HepG2 (cell line): ENCODE data around the gene PRDM7. TPM values are rescaled to one million over a fixed set of nuclear protein-coding genes. Genes with fewer than 3 reads are reported as not detected.
A peak's percentile ranks its signal among the peaks of the same experiment; 100 is the strongest.

ENCODE experiments used
- CEBPG ChIP-seq: IDR thresholded peaks from 2 replicates; pipeline ENCODE4 v1.6.1; 2016
- DNMT3B ChIP-seq: conservative IDR thresholded peaks from 2 replicates; pipeline ENCODE4 v1.6.1; 2016; ENCODE audit warnings: missing biosample characterization, control low read depth
- EEA1 ChIP-seq: sonication (generic); formaldehyde crosslinking; IDR thresholded peaks from 2 replicates; pipeline ENCODE4 v1.5.1; 2020; ENCODE audit warnings: mild to moderate bottlenecking, missing genetic modification reagents, borderline replicate concordance
- MEIS1 ChIP-seq: sonication (generic); formaldehyde crosslinking; IDR thresholded peaks from 2 replicates; pipeline ENCODE4 v1.9.0; 2021; ENCODE audit warnings: mild to moderate bottlenecking, missing genetic modification reagents, moderate library complexity, borderline replicate concordance
- NKX3-1 ChIP-seq: sonication (generic); formaldehyde crosslinking; IDR thresholded peaks from 2 replicates; pipeline ENCODE4 v1.5.0; 2020; ENCODE audit warnings: missing genetic modification reagents
- ONECUT2 ChIP-seq: sonication (generic); formaldehyde crosslinking; IDR thresholded peaks from 2 replicates; pipeline ENCODE4 v1.4.0; 2020; ENCODE audit warnings: missing genetic modification reagents
- PAX8 ChIP-seq: sonication (generic); formaldehyde crosslinking; IDR thresholded peaks from 2 replicates; pipeline ENCODE4 v1.8.0; 2022; ENCODE audit warnings: mild to moderate bottlenecking, missing genetic modification reagents, borderline replicate concordance
- PHF21A ChIP-seq: sonication (generic); formaldehyde crosslinking; IDR thresholded peaks from 2 replicates; pipeline ENCODE4 v1.5.0; 2020; ENCODE audit warnings: mild to moderate bottlenecking, missing genetic modification reagents
- REL ChIP-seq: sonication (generic); formaldehyde crosslinking; conservative IDR thresholded peaks from 2 replicates; pipeline ENCODE4 v1.8.0; 2022; ENCODE audit warnings: mild to moderate bottlenecking, missing genetic modification reagents, moderate library complexity
- RNF219 ChIP-seq: sonication (generic); formaldehyde crosslinking; IDR thresholded peaks from 2 replicates; pipeline ENCODE4 v1.5.0; 2020; ENCODE audit warnings: mild to moderate bottlenecking, missing genetic modification reagents
- TEAD2 ChIP-seq: sonication (generic); formaldehyde crosslinking; IDR thresholded peaks from 2 replicates; pipeline ENCODE4 v1.9.0; 2021; ENCODE audit warnings: missing genetic modification reagents
- ZMAT3 ChIP-seq: sonication (generic); formaldehyde crosslinking; conservative IDR thresholded peaks from 2 replicates; pipeline ENCODE4 v1.7.0; 2021; ENCODE audit warnings: missing genetic modification reagents
- ZNF207 ChIP-seq: fragments of 450-650 bp; IDR thresholded peaks from 2 replicates; pipeline ENCODE4 v1.6.1; 2016; ENCODE audit warnings: antibody characterized with exemption, borderline replicate concordance
- ZNF34 ChIP-seq: sonication (generic); formaldehyde crosslinking; IDR thresholded peaks from 2 replicates; pipeline ENCODE4 v1.4.0; 2020; ENCODE audit warnings: mild to moderate bottlenecking, missing genetic modification reagents, borderline replicate concordance
- ZNF383 ChIP-seq: sonication (generic); formaldehyde crosslinking; IDR thresholded peaks from 2 replicates; pipeline ENCODE4 v1.4.0; 2020; ENCODE audit warnings: missing genetic modification reagents, mild to moderate bottlenecking, borderline replicate concordance
- ZNF430 ChIP-seq: sonication (generic); formaldehyde crosslinking; IDR thresholded peaks from 2 replicates; pipeline ENCODE4 v1.9.0; 2021; ENCODE audit warnings: mild to moderate bottlenecking, missing genetic modification reagents
- ZNF512 ChIP-seq: sonication (generic); formaldehyde crosslinking; IDR thresholded peaks from 2 replicates; pipeline ENCODE4 v1.4.0; 2020; ENCODE audit warnings: mild to moderate bottlenecking, missing genetic modification reagents
- ZNF687 ChIP-seq: sonication (generic); formaldehyde crosslinking; IDR thresholded peaks from 2 replicates; pipeline ENCODE4 v1.5.1; 2020; ENCODE audit warnings: mild to moderate bottlenecking, missing genetic modification reagents, moderate library complexity
- polyA plus RNA-seq, 8 experiments: library from polyadenylated mRNA; depleted of rRNA in 3 of 8; stranded (reverse) in 7 of 8; unstranded in 1 of 8; fragments of >200 nt; fragmentation: Illumina TruSeq in 4 of 8; extraction: Trizol in 4 of 8; gene quantifications; 2 replicates each; pipeline versions ENCODE4 v1.2.1 to v1.2.3, GENCODE V29; 2011 to 2016; ENCODE audit warnings: low read depth in 4 of 8, missing spikeins in 1 of 8, mixed read lengths in 1 of 8; ENCODE audit not compliant: insufficient read depth in 1 of 8
- total RNA-seq, 5 experiments: library from RNA; depleted of rRNA; stranded (reverse); fragments of >200 nt; fragmentation: Illumina TruSeq; extraction: Trizol; gene quantifications; 2 replicates each; pipeline ENCODE4 v1.2.3, GENCODE V29; 2016; ENCODE audit warnings: low read depth in 1 of 5
- TF ChIP-seq, protein P1 (sequence below): sonication (generic); formaldehyde crosslinking; IDR thresholded peaks from 2 replicates; pipeline ENCODE4 v1.4.0; 2020; ENCODE audit warnings: missing genetic modification reagents
- TF ChIP-seq, protein P2 (sequence below): sonication (generic); formaldehyde crosslinking; IDR thresholded peaks from 2 replicates; pipeline ENCODE4 v1.5.0; 2020; ENCODE audit warnings: missing genetic modification reagents

The PRDM7 gene
- total and polyA plus RNA-seq, 2 of the 13 experiments (the other 11 are each of a cell fraction or from before 2014, with no cell fraction given) = not detected

DNA sequence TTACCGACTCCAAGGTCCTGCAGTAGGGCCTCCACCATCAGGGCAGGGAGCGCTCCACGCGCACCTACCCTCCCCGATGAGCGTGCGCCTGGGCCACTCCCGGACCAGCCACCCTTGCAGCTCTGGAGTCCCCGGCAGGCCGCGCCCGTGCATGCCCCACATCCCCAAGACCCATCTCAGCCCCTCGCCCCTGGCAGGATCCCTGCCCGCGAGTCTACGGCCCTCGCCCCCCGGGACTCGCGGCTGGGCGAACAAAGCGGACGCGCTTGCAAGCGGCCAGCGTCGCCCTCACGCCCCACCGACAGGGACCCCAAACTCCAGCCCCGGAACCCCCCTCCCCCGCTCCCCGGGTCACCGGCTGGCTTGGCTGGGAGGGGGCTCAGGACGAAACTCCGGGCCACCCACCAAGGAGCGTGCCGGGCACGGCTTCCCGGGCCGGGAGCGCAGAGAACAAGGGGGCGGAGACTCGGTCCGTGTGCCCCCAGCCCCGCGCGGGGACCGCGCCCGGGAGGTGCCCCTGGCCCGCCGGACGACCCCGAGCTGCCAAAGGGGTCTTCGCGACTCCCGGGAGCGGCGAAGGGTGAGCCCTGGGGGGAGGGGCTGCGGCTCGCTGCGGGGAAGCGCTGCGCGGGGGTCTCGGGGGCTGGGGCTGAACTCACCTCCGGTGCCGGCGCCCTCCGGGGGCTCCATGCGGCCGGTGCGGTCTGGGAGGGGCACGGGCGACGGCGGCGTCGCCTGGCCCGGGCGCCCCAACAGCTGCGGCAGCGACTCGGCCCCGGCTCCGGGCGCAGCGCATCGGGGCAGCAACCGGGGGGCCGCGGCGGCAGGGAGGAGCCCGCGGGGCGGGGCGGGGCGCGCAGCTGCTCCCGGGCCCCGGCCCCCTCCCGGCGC lies 58.2 kb downstream of the PRDM7 start, which contains the start of gene DBNDD1 (continued):
- TF ChIP-seq ZNF687 (CRISPR knock-in tag) (peak; percentile 78), ZNF512 (CRISPR knock-in tag) (peak; percentile 79; the same call in 1 of the 2 replicates), ZMAT3 (CRISPR knock-in tag) (peak; percentile 26; the same call in 1 of the 2 replicates), ZNF207 (no peak), ONECUT2 (CRISPR knock-in tag) (no peak), ZNF383 (CRISPR knock-in tag) (no peak), MEIS1 (CRISPR knock-in tag) (no peak), ZNF430 (no peak; the same call in 1 of the 2 replicates), REL (no peak), ZNF34 (peak; percentile 5; the same call in 1 of the 2 replicates), PHF21A (CRISPR knock-in tag) (no peak), EEA1 (peak; percentile 67), DNMT3B (no peak), CEBPG (no peak), TEAD2 (no peak), RNF219 (CRISPR knock-in tag) (no peak), NKX3-1 (no peak), PAX8 (no peak)
- TF ChIP-seq, protein P1, sequence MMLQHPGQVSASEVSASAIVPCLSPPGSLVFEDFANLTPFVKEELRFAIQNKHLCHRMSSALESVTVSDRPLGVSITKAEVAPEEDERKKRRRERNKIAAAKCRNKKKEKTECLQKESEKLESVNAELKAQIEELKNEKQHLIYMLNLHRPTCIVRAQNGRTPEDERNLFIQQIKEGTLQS (CRISPR knock-in tag) = no peak
- TF ChIP-seq, protein P2, sequence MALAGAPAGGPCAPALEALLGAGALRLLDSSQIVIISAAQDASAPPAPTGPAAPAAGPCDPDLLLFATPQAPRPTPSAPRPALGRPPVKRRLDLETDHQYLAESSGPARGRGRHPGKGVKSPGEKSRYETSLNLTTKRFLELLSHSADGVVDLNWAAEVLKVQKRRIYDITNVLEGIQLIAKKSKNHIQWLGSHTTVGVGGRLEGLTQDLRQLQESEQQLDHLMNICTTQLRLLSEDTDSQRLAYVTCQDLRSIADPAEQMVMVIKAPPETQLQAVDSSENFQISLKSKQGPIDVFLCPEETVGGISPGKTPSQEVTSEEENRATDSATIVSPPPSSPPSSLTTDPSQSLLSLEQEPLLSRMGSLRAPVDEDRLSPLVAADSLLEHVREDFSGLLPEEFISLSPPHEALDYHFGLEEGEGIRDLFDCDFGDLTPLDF (CRISPR knock-in tag) = no peak
